CMK (cell line): ENCODE results near the gene TLE1.

Experiments
- DNase-seq: peaks from one replicate; pipeline ENCODE4 v3.0.0-alpha.2; 2010; ENCODE audit warnings: low read depth

The TLE1 gene

DNA sequence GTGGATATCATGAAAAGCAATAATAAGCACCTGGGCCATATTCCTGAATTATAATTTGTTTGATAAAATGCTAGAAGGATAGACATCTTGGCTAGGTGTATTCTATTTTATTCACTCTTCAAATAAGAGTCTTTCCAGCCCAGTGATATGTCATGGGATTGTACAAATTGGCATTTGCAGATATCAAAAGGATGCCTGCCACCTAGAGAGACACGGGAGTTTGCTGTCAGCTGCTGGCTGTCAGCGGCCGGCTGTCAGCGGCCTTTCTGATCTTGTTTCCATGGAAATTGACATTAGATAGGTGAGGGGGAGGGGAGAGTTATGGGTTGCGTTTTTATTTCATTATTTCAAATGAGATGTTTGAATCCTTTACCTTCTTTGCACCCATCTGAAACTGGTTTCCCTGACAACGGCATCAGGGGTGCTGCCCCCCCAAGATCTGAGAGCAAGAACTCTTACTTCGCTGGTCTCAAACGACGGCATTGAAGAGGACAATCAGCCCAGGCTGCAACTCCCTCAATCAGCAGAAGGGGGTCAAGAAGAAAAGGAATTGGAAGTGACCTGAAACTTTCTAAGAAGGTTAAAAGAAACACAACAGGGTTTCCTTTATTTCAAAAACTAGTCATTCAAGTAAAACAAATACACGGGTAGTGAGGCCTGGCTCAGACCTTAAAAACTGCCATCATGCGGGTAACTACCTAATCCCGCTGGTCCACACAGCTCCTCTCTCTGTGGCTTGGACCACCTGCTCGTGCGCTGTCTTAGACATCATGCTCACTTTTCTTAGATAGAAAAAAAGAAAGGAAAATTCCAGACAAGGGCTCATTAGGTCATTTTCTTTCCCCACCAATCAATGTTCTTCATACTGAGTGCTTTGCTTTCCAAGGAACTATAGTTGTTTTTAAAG, 115.7 kb downstream of the TLE1 start:
- DNase-seq: no peak

- no peak for DNase-seq
Observed at GRCh38 chr9:81570083-81570482, 119.3 kb downstream of the TLE1 start.

DNA sequence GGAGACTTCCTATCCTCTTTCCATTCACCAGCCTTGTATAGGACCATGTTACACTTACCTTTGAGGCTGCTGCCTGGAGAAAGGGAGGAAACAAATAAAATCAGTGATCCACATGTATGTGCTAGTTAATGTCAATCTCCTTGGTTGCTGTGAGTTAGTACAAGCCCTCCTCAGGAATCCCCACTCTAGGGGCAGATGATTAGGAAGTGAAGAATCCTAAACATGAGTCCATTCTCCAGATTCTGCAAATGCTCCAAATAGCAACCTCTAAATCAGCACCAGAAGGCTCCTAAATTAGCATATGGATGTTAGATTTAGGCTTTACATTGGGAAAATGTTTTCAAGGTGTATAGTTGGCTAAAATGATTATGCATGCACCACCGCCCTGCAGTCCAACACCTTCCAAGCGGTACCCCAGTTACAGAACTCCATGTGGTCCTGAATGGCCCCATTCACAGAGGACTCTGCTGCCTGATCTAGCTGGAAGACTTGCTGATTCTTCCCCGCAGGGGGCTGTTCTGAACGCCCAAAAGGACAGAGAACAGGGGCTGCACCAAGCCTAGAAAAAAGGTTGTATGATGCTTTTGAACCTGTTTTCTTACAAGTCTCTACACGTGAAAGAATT, 123.2 kb downstream of the TLE1 start:
- no peak for DNase-seq

DNA sequence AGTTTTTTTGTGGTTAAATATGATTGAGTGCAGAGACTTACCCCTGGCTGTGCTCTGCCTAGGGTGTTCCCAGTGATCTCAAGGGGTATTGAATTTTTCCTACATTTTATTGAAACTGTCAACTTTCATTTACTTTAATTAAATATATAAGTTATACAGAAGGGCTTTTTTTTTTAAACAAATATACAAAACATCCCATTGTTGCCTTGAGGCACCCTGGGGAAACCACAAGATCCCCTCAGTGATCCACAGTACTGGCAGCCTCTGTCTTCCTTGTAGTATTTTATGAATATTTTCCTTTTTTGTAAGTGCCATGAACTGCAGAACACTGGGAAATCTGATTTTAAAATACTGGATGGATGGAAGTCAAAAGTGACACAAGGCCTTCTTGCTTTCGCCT, 123.7 kb downstream of the TLE1 start:
- no peak for DNase-seq

DNA sequence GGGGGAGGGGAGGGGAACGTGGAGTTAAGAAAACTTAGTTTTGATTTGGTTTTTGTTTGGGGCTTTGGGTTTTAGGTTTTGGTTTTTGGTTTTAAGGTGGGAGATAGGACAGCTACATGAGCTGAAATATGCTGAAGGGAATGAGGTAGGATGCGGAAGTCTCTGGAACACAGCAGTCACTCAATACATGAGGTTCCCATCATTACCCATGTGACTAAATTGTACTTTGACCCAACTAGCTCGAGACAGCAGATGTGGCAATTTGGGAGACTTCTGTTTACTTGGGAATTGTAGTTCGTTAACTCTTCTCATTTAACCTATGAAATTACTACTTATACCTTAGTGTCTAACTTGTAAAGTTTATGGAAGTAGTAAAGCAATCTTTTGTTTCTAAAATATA, 124.2 kb downstream of the TLE1 start:
- DNase-seq: no peak

GRCh38 chr9:81564632-81565031, 124.7 kb downstream of the TLE1 start:
- no peak for DNase-seq

DNA sequence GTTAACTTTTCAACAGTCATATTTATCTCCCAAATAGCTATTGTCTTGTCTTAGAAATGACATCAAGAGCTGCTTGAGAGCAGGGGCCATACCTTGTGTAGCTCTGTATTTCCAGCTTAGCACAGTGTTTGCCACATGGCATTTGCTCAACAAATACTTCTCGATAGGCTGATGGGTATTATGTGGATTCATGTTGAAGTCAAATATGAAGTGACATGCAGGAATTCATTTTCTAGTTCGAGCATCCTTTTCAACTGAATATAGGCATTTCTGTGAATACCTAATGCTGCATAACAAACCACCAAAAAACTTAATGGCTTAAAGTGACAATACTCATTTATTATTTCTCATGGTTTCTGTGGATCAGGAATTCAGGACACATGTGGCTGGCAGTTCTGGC, 125.6 kb downstream of the TLE1 start:
- DNase-seq: no peak

DNA sequence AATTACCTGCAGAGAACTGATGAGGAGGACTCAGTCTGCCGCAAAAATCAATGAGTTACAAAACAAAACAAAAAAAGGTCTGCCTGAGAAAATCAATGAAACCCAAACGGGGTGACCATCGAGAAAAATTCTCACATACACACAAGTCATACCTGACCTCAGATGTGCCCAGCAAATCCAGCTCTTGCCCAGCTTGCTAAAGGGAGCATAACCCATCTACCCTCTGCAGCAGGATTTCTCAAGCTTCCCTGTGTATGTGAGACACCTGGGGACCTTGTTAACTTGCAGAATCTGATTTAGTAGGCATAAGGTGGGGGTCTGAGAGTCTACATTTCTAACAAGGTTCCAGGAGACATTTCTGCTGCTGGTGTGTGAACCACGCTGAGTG, 126.3 kb downstream of the TLE1 start:
- DNase-seq: no peak

GRCh38 chr9:81562231-81563019, 126.9 kb downstream of the TLE1 start:
- DNase-seq: no peak

DNA sequence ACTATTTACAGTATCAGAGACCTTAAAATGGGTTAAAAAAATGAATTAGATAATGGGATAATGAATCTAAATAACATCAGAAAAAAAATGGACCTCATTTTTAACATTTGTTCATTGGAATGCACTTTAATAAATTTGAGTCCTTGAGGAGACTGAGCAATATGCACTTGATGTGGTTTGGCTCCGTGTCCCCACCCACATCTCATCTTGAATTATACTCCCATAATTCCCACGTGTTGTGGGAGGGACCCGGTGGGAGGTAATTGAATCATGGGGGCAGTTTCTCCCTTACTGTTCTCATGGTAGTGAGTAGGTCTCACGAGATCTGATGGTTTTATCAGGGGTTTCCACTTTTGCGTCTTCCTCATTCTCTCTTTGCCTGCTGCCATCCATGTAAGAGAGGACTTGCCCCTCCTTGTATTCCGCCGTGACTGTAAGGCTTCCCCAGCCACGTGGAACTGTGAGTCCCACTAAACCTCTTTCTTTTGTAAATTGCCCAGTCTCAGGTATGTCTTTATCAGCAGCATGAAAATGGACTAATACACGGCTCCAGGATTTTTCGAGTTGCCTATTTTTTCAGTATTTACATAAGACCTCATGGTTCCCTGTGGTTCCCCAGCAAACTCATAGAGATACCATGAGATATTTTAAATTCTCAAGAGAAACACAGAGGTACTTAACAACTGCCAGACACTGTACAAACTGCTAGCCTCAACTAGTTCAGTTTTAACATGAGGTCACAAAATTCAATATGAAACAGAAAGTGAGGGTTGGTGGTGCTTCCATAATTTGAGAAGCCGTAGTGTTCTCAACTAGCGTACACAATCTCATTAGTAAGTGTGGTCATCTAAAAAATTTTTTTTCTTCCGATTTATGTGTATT, 128.3 kb downstream of the TLE1 start:
- no peak for DNase-seq

GRCh38 chr9:81559709-81560108, 129.6 kb downstream of the TLE1 start:
- DNase-seq: no peak

DNA sequence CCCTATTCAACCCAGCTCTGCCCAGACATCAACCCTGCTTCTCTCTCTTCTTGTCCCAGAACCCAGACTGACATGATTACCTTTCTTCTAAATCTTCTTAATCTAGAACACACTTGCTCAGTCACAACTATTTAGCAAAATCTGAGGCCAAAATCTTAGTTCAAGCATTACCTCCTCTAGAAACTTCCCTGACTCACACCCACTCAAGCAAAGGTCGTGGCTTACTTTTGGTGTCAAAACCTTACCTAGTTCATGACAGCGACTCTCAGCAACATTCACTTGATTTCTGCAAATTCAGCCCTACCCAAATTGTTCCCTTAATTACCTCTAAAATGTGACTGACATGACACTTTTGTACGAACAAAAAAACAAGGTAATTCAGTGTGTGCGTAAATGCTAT, 130.2 kb downstream of the TLE1 start:
- DNase-seq: no peak

GRCh38 chr9:81558091-81558830, 131.1 kb downstream of the TLE1 start:
- DNase-seq: no peak

GRCh38 chr9:81557452-81558090, 131.8 kb downstream of the TLE1 start:
- DNase-seq: no peak

- DNase-seq: no peak
Observed at GRCh38 chr9:81556923-81557322, 132.4 kb downstream of the TLE1 start.

DNA sequence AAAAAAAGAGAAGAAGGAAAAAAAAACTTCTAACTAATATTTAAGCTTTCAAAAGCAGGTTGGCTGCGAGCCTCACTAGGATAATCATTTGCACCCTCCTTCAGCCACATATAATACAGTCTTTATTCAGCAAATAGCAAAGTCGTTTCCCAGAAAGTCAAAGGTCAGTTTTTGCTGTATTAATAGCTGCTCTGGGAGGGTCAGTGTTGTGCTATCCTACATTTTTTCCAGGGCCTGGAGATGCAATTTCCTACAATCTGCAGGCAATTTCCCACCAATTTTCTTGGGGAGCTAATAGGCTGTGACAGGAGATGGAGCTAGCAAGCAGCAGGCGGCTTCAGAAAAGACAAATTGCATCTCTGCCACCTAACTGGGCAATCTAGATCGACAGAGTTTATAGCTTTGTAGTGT, 136.8 kb downstream of the TLE1 start:
- no peak for DNase-seq

- DNase-seq: no peak
Observed at GRCh38 chr9:81550207-81550583, 139.2 kb downstream of the TLE1 start.

DNA sequence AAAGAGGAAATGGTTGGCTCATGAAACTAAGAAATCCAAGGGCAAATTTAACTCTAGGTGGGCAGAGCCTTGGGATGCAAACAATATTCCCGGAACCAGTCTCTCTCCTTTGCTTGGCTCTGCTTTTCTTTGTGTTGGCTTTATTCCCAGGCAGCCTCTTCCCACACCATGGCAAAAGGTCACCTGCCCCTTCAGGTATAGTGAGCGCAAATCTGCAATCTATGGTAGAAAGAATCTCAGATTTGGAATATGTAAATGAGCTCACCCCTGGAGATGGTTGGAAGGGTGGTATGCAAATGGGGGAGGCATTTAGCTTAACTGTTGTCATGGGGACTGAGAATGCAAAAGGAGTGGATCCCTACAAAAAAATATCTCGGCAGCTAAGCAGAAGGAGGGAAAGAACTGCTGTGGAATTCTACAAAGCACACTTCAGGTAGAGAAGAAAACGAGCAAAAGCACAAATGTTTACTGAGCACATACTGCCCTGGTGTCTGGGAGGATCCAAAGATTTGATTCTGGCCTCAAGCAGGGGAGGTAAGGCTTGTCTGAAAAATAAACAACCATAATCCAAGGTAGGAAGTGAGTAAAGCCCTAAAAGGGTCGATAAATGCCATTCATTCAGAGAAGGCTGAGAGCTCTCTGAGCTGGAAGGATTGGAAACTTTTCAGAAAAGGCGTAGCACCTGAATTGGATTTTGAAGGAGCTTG, 139.7 kb downstream of the TLE1 start:
- DNase-seq: no peak

DNA sequence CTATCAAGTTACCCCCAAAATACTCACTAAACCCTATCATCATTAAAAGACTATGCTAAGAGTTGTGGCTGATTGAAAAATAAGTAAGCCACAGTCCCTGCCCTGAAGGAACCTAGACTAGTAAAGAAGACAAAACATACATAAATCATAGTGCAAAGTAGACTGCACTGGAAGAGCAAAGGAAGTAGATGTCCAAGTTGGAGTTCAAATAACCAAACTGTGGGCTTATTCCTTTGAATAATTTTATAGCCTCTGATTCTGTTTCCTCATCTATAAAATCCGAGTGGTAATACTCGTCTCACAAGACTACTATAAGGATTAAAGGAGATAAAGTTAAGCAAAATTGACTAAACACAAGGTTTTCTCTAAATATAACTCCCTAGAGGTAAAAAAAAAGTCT, 140.4 kb downstream of the TLE1 start:
- DNase-seq: no peak

DNA sequence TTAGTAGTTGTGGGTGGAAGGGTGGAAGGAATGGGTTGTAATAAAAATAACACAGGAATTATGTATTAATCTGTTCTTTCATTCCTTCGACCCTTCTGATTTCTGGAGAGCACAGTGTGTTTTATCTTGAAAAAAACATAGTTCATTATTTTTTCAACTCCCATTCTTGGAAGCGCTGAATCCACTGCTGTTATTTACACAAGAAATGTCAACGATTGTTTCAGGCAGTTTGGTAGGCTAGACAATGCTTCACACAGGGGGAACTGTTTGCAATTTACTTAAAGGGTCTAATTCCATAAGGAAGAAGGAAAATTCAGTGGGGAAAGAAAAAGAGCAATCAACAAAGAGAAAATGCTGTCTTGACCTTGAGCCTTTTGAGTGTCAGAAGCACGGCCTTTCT, 142.9 kb downstream of the TLE1 start:
- DNase-seq: no peak
